HCT116 (cell line): ENCODE results near the gene GNG10. TPM values are rescaled to one million over a fixed set of nuclear protein-coding genes. Genes with fewer than 3 reads are reported as not detected.

Experiments
- ATAC-seq: fragments of 200-7000 bp; cut with Tn5 transposase; 2 replicates; pipeline ENCODE4 v1.9.1; 2020; ENCODE audit warnings: mild to moderate bottlenecking, moderate library complexity
- Bru-seq: library from RNA; stranded (reverse); fragments of 400-500 nt; gene quantifications from one replicate; lab custom pipeline; 2021; lab: Mats Ljungman, UMichigan
- BruChase-seq, 2 experiments: library from RNA; stranded (reverse); fragments of 400-500 nt; gene quantifications; one replicate each; lab custom pipeline; 2021; lab: Mats Ljungman, UMichigan
- BruUV-seq: library from RNA; stranded (reverse); fragments of 400-500 nt; replicated peaks from 2 replicates; lab custom pipeline; 2021; lab: Mats Ljungman, UMichigan
- CTCF ChIA-PET: fragments of 300-600 bp; sonication (Branson Sonifier 250); formaldehyde crosslinking; loops from one replicate; lab custom pipeline; 2021; ENCODE audit warnings: antibody characterized with exemption; lab: Charles Lee
- POLR2A ChIA-PET: fragments of 300-600, 350-600 bp; sonication (Branson Sonifier 250); formaldehyde crosslinking; loops from one replicate; lab custom pipeline; 2021; ENCODE audit warnings: antibody characterized with exemption; lab: Charles Lee
- RAD21 ChIA-PET, 2 experiments: fragments of 300-600 bp; sonication (Branson Sonifier 250); formaldehyde crosslinking; loops; one replicate each; lab custom pipeline; 2023; ENCODE audit warnings: low total read pairs in 2 of 2; ENCODE audit not compliant: uncharacterized antibody in 2 of 2, unreplicated experiment in 2 of 2, low non-redundant PET in 1 of 2; lab: Charles Lee
- DNase-seq: peaks from one replicate; pipeline ENCODE4 v3.0.0-alpha.2; 2010; ENCODE audit warnings: low read depth, low spot score
- H2AFZ ChIP-seq: fragments of 200-600 bp; shearing (Covaris generic), sonication (generic); 2 replicates; pipeline ENCODE4 v1.6.1; 2017; ENCODE audit warnings: low read depth, mixed run types, mixed read lengths, antibody characterized with exemption, low read length; ENCODE audit not compliant: poor library complexity, severe bottlenecking
- H3K27ac ChIP-seq: 2 replicates; pipeline ENCODE4 v1.5.1; 2012; ENCODE audit warnings: low read depth, low read length
- H3K27me3 ChIP-seq: fragments of 200-600 bp; sonication (generic); 2 replicates; pipeline ENCODE4 v1.6.1; 2016; ENCODE audit warnings: mixed run types, low read length, mixed read lengths; ENCODE audit not compliant: insufficient read depth
- H3K36me3 ChIP-seq, 2 experiments: fragments of 200-500 bp in 1 of 2; fragments of 200-600 bp in 1 of 2; sonication (Bioruptor generic) in 1 of 2; sonication (generic) in 1 of 2; 2 replicates each; pipeline versions ENCODE4 v1.5.1 to v1.6.1; 2014 to 2016; ENCODE audit warnings: low read length in 2 of 2, inconsistent platforms in 1 of 2, mixed read lengths in 1 of 2, mixed run types in 1 of 2; ENCODE audit not compliant: insufficient read depth in 2 of 2, control insufficient read depth in 1 of 2
- H3K4me1 ChIP-seq, 2 experiments: fragments of 200-600 bp in 1 of 2; sonication (generic) in 1 of 2; 2 replicates each; pipeline versions ENCODE4 v1.5.1 to v1.6.1; 2012 to 2017; ENCODE audit warnings: low read length in 2 of 2, inconsistent platforms in 1 of 2, mild to moderate bottlenecking in 1 of 2, mixed read lengths in 1 of 2, mixed run types in 1 of 2, moderate library complexity in 1 of 2; ENCODE audit not compliant: insufficient read depth in 2 of 2, control insufficient read depth in 1 of 2
- H3K4me2 ChIP-seq: fragments of 200-600 bp; sonication (generic); 2 replicates; pipeline ENCODE4 v1.6.1; 2017; ENCODE audit warnings: mixed run types, low read length, mixed read lengths
- H3K4me3 ChIP-seq, 2 experiments: fragments of 200-600 bp in 1 of 2; sonication (generic) in 1 of 2; replicated peaks in 1 of 2; 2 replicates each; pipeline ENCODE4 v1.5.1; 2011 to 2016; ENCODE audit warnings: low read length in 2 of 2, control low read depth in 1 of 2, low read depth in 1 of 2, mild to moderate bottlenecking in 1 of 2, mixed read lengths in 1 of 2, mixed run types in 1 of 2
- H3K79me2 ChIP-seq: fragments of 200-600 bp; sonication (generic); 2 replicates; pipeline ENCODE4 v1.6.1; 2017; ENCODE audit warnings: mild to moderate bottlenecking, mixed run types, low read length, moderate library complexity, mixed read lengths; ENCODE audit not compliant: insufficient read depth
- H3K9ac ChIP-seq: fragments of 200-600 bp; sonication (generic); 2 replicates; pipeline ENCODE4 v1.6.1; 2016; ENCODE audit warnings: low read length, mixed read lengths
- H3K9me2 ChIP-seq: fragments of 200-600 bp; sonication (generic), shearing (Covaris generic); 2 replicates; pipeline ENCODE4 v1.6.1; 2017; ENCODE audit warnings: mixed run types, mild to moderate bottlenecking, moderate library complexity; ENCODE audit not compliant: insufficient read depth
- H3K9me3 ChIP-seq, 2 experiments: fragments of 200-500 bp in 1 of 2; fragments of 200-600 bp in 1 of 2; sonication (Bioruptor generic) in 1 of 2; sonication (generic) in 1 of 2; 2 replicates each; pipeline ENCODE4 v1.6.1; 2014 to 2017; ENCODE audit warnings: low read length in 2 of 2, mixed read lengths in 2 of 2, inconsistent platforms in 1 of 2, low read depth in 1 of 2, mild to moderate bottlenecking in 1 of 2, mixed run types in 1 of 2, moderate library complexity in 1 of 2; ENCODE audit not compliant: control insufficient read depth in 1 of 2, insufficient read depth in 1 of 2
- H4K20me1 ChIP-seq: fragments of 200-600 bp; sonication (generic), shearing (Covaris generic); 2 replicates; pipeline ENCODE4 v1.6.1; 2017; ENCODE audit warnings: mixed run types, mild to moderate bottlenecking, moderate library complexity; ENCODE audit not compliant: insufficient read depth
- CBX3 ChIP-seq: IDR thresholded peaks from 2 replicates; pipeline ENCODE4 v1.6.1; 2012; ENCODE audit warnings: low read depth
- EGR1 ChIP-seq: IDR thresholded peaks from 2 replicates; pipeline ENCODE4 v1.6.1; 2012; ENCODE audit warnings: low read depth
- EZH2 ChIP-seq: fragments of 200-600 bp; sonication (generic); IDR thresholded peaks from 2 replicates; pipeline ENCODE4 v1.6.1; 2017; ENCODE audit warnings: antibody characterized with exemption, mixed run types
- EZH2phosphoT487 ChIP-seq: fragments of 200-600 bp; IDR thresholded peaks from 2 replicates; pipeline ENCODE4 v1.6.1; 2018; ENCODE audit warnings: antibody characterized with exemption, borderline replicate concordance
- FOSL1 ChIP-seq: IDR thresholded peaks from 2 replicates; pipeline ENCODE4 v1.6.1; 2012; ENCODE audit warnings: low read depth
- JUND ChIP-seq: IDR thresholded peaks from 2 replicates; pipeline ENCODE4 v1.6.1; 2012
- POLR2AphosphoS5 ChIP-seq: IDR thresholded peaks from 2 replicates; pipeline ENCODE4 v1.6.1; 2011; ENCODE audit warnings: mild to moderate bottlenecking, low read depth, low read length, moderate library complexity
- RAD21 ChIP-seq: IDR thresholded peaks from 2 replicates; pipeline ENCODE4 v1.6.1; 2012; ENCODE audit warnings: low read depth, mild to moderate bottlenecking
- SIN3A ChIP-seq: IDR thresholded peaks from 2 replicates; pipeline ENCODE4 v1.6.1; 2012; ENCODE audit warnings: low read depth
- SP1 ChIP-seq: IDR thresholded peaks from 2 replicates; pipeline ENCODE4 v1.6.1; 2012; ENCODE audit warnings: low read depth
- TCF7L2 ChIP-seq: IDR thresholded peaks from 2 replicates; pipeline ENCODE4 v1.7.0; 2011; ENCODE audit warnings: borderline replicate concordance, inconsistent platforms; ENCODE audit not compliant: insufficient read depth, insufficient read length; ENCODE audit errors: extremely low read depth
- YY1 ChIP-seq: IDR thresholded peaks from 2 replicates; pipeline ENCODE4 v1.6.1; 2011; ENCODE audit warnings: low read length, low read depth, moderate library complexity, mild to moderate bottlenecking; ENCODE audit not compliant: insufficient replicate concordance; ENCODE audit errors: extremely low read depth
- ZFX ChIP-seq: fragments of 450-650 bp; IDR thresholded peaks from 2 replicates; pipeline ENCODE4 v1.6.1; 2017
- ZNF274 ChIP-seq: fragments of 200-500 bp; sonication (Bioruptor generic); IDR thresholded peaks from 2 replicates; pipeline ENCODE4 v1.6.1; 2014; ENCODE audit warnings: mild to moderate bottlenecking, low read depth, low read length, inconsistent platforms
- intact Hi-C: fragments of 100-400 bp; cut with micrococcal nuclease; formaldehyde crosslinking; loops from 2 replicates; pipeline ENCODE4 v1.10.0; 2022
- long read RNA-seq: library from polyadenylated mRNA; unstranded; transcript quantifications from one replicate; pipeline ENCODE4 v2.0.0, GENCODE V29; 2021; ENCODE audit not compliant: unreplicated experiment
- polyA plus RNA-seq: library from polyadenylated mRNA; unstranded; fragments of >200 nt; gene quantifications from 2 replicates; pipeline ENCODE4 v1.2.1, GENCODE V29; 2012; ENCODE audit warnings: missing spikeins
- total RNA-seq: library from RNA; stranded (reverse); gene quantifications from one replicate; pipeline ENCODE4 v1.2.1, GENCODE V29; 2021; ENCODE audit not compliant: unreplicated experiment
- TF ChIP-seq, protein P1 (sequence below): IDR thresholded peaks from 2 replicates; pipeline ENCODE4 v1.6.1; 2012; ENCODE audit warnings: low read depth
- TF ChIP-seq, protein P2 (sequence below): IDR thresholded peaks from 2 replicates; pipeline ENCODE4 v1.6.1; 2012
- TF ChIP-seq, protein P3 (sequence below): IDR thresholded peaks from 2 replicates; pipeline ENCODE4 v1.6.1; 2011; ENCODE audit warnings: mild to moderate bottlenecking, low read length, moderate library complexity; ENCODE audit not compliant: insufficient replicate concordance; ENCODE audit errors: extremely low read depth
- TF ChIP-seq, protein P4 (sequence below): IDR thresholded peaks from 2 replicates; pipeline ENCODE4 v1.6.1; 2012

GNG10 gene
- total RNA-seq (46.8 TPM), Bru-seq, nascent RNA (percentile 56 among the genes with signal in this experiment), BruChase-seq, experiment 1, labeled RNA remaining after a 6-hour chase (percentile 95 among the genes with signal in this experiment), BruChase-seq, experiment 2, labeled RNA remaining after a 2-hour chase (percentile 85 among the genes with signal in this experiment)
- 21.7 and 22.9 TPM in 2 replicates for polyA plus RNA-seq
- long read RNA-seq, transcript GNG10-201 (3 exons, 1,491 nt) = major isoform, 78 of 80 reads
- long read RNA-seq, partial matches to known transcripts = 2 of 80 reads
- long read RNA-seq, other reads (novel, unspliced or antisense) = 0 of 80 reads

DNA sequence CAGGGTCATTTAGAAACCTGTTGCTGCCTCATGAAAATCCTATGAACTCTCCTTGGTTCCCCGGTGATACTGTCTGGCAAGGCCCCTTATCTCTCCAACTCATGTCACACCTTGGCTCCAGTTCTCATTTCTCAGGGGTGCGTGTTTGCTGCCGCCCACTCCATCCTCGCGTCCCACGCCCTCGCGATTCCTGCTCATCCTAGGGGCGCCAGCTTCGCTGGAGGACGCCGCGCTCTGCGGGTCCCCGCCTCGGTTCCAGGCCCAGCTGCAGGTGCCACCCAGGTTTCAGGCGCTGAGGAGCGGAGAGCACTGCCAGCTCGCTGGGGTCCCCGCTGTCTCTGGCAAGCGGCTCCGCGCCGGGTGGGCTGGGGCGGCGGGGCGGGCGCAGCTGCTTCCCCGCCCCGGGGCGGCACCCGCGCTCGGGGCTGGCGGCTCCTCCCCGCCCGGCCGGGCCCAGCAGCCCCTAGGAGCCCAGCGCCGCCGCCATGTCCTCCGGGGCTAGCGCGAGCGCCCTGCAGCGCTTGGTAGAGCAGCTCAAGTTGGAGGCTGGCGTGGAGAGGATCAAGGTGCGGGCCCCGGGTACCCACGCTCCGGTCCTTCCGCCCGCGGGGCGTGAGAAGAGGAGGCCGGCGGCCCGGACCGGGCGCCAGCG, at the start of gene GNG10:
Gene GNG10, plus strand, starts transcription at position 456 of the 652 bp plus-strand sequence. Its CDS starts 30 bp downstream, at position 486.
- H4K20me1 ChIP-seq = no peaks in the 10 kb centered on the region; the same call in 1 of the 2 replicates
- H2AFZ ChIP-seq = peak within 1 kb of the TSS; percentile 89
- ATAC-seq = peak; percentile 96
- POLR2A ChIA-PET = interaction anchor here (0.6 to 1.1 kb wide), 2 partner anchors 18 to 30 kb away, joined by 3 read pairs; partner anchors contain the start of gene DNAJC25
- BruUV-seq = no TSS peak
- H3K9me3 ChIP-seq = no peaks in the 10 kb centered on the region
- peak within 1 kb of the TSS; percentile 99 for H3K4me2 ChIP-seq
- peaks cover 11 to 16% of the 10 kb centered on the region in 2 experiments for H3K4me1 ChIP-seq
- H3K9ac ChIP-seq = peak within 1 kb of the TSS; percentile 78
- no peaks in the 10 kb centered on the region for H3K27me3 ChIP-seq
- no peak for DNase-seq
- RAD21 ChIA-PET = interaction anchor here in 1 of 2 experiments (0.6 kb wide), 1 partner anchor 1039 kb away, joined by 3 read pairs; no protein-coding TSS in a partner anchor
- intact Hi-C loops = no loop called here
- H3K9me2 ChIP-seq = no peaks in the 10 kb centered on the region
- 0 out of 4 replicates have a peak, but pooled peaks cover 0 to 2% of the 10 kb centered on the region in 2 experiments for H3K36me3 ChIP-seq
- peaks cover 35% of the 10 kb centered on the region for H3K79me2 ChIP-seq
- CTCF ChIA-PET = no interaction called here
- H3K27ac ChIP-seq = peak within 1 kb of the TSS; percentile 55; the same call in 1 of the 2 replicates
- TF ChIP-seq, protein P1, sequence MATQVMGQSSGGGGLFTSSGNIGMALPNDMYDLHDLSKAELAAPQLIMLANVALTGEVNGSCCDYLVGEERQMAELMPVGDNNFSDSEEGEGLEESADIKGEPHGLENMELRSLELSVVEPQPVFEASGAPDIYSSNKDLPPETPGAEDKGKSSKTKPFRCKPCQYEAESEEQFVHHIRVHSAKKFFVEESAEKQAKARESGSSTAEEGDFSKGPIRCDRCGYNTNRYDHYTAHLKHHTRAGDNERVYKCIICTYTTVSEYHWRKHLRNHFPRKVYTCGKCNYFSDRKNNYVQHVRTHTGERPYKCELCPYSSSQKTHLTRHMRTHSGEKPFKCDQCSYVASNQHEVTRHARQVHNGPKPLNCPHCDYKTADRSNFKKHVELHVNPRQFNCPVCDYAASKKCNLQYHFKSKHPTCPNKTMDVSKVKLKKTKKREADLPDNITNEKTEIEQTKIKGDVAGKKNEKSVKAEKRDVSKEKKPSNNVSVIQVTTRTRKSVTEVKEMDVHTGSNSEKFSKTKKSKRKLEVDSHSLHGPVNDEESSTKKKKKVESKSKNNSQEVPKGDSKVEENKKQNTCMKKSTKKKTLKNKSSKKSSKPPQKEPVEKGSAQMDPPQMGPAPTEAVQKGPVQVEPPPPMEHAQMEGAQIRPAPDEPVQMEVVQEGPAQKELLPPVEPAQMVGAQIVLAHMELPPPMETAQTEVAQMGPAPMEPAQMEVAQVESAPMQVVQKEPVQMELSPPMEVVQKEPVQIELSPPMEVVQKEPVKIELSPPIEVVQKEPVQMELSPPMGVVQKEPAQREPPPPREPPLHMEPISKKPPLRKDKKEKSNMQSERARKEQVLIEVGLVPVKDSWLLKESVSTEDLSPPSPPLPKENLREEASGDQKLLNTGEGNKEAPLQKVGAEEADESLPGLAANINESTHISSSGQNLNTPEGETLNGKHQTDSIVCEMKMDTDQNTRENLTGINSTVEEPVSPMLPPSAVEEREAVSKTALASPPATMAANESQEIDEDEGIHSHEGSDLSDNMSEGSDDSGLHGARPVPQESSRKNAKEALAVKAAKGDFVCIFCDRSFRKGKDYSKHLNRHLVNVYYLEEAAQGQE = no peak
- TF ChIP-seq EZH2 = no peak
- peak; percentile 76 for TF ChIP-seq EGR1
- TF ChIP-seq RAD21 = no peak
- no peak for TF ChIP-seq SIN3A
- TF ChIP-seq EZH2phosphoT487 = no peak
- no peak for TF ChIP-seq JUND
- TF ChIP-seq FOSL1 = no peak
- TF ChIP-seq POLR2AphosphoS5 = peak; percentile 81
- TF ChIP-seq, protein P2, sequence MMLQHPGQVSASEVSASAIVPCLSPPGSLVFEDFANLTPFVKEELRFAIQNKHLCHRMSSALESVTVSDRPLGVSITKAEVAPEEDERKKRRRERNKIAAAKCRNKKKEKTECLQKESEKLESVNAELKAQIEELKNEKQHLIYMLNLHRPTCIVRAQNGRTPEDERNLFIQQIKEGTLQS = no peak
- TF ChIP-seq YY1 = peak; percentile 82
- TF ChIP-seq TCF7L2 = no peak
- TF ChIP-seq, protein P3, sequence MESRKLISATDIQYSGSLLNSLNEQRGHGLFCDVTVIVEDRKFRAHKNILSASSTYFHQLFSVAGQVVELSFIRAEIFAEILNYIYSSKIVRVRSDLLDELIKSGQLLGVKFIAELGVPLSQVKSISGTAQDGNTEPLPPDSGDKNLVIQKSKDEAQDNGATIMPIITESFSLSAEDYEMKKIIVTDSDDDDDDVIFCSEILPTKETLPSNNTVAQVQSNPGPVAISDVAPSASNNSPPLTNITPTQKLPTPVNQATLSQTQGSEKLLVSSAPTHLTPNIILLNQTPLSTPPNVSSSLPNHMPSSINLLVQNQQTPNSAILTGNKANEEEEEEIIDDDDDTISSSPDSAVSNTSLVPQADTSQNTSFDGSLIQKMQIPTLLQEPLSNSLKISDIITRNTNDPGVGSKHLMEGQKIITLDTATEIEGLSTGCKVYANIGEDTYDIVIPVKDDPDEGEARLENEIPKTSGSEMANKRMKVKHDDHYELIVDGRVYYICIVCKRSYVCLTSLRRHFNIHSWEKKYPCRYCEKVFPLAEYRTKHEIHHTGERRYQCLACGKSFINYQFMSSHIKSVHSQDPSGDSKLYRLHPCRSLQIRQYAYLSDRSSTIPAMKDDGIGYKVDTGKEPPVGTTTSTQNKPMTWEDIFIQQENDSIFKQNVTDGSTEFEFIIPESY = no peak
- no peak for TF ChIP-seq ZNF274
- TF ChIP-seq CBX3 = no peak
- peak; percentile 93; the same call in 1 of the 2 replicates for TF ChIP-seq ZFX
- TF ChIP-seq, protein P4, sequence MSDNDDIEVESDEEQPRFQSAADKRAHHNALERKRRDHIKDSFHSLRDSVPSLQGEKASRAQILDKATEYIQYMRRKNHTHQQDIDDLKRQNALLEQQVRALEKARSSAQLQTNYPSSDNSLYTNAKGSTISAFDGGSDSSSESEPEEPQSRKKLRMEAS = peak; percentile 38; the same call in 1 of the 2 replicates
- no peak for TF ChIP-seq SP1
- peak within 1 kb of the TSS; percentile 80 to 86 for H3K4me3 ChIP-seq
